DMS153 treated with DMSO at 0.1 percent for 48 hours (cell line): ENCODE measurements around the gene SDS.

ENCODE experiments used
- DNase-seq: peaks from one replicate; lab custom pipeline; 2025; ENCODE audit not compliant: unreplicated experiment; lab: John Stamatoyannopoulos, UW

Gene SDS

DNA sequence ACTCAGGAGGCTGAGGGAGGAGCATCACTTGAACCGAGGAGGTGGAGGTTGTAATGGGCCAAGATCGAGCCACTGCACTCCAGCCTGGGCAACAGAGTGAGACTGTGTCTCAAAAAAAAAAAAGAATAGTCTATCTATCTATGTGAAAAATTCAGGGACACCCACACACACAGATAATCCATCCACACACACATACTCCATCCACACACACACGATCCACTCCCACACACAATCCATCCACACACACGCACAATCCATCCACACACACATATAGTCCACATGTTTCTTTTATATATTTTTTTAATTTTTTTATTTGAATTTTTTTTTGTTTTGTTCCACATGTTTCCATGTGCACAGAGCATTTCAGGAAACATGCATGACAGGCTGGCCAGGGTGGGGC lies 3.3 kb downstream of the SDS start:
- DNase-seq = no peak

DNA sequence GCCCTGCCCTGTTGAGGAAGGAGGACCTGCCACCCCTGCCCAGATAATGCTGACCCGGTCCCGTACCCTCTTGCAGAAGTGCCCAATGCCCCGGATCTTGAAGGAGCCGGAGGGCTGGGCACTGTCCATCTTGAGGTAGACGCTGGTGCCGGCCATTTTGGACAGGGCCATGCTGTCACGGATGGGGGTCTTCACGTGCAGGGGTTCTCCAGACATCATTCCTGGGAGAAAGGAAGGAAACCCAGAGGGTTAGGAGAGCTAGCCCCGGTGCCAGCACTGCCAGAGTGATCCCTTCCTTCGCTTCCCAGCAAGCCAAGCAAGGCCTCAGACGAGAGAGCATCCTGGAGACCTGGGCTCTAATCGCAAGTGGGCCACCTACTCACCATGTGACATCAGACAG lies 4.2 kb downstream of the SDS start:
- DNase-seq = no peak

DNA sequence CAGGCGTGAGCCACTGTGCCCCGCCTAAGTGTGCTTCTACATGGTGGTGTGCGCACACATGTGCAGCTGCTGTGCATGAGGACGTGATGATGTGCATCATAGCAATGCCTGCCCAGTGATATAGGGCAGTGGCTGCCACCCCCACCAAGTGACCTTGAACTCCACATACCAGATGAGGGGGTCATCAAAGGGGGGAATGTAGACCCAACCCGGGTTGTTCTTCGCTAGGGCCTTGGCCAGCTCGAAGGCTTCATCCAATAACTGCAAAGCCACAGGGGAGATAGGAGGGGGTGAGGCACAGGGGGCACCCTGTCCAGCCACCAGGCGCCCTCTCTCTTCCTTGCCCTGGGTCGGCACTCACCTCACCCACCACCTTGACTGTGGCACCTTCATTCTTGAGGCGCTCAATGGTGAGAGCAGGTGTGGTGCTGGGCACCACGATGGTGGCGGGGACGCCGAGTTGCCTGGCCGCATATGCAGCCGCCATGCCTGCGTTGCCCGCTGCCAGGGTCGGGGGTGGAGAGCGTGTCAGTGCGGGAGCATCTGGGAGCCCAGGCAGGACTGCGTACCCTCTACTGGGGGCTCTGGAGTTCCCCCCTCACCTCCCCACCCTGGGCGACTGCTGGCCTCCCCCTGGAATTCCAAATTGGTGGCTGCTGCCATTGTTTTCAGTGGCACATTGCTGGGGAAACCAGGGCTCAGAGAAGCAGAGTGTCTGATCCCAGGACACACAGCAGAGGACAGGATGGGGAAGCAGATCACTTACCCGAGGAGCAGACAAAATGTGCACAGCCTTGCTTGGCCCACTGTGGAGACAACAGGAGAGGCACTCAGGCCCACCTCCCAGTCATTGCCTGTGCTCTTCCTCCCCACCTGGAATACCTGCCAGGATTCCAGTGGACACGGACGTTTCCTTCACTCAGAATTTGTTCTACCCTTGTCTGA lies 5.1 kb downstream of the SDS start:
- no peak for DNase-seq

DNA sequence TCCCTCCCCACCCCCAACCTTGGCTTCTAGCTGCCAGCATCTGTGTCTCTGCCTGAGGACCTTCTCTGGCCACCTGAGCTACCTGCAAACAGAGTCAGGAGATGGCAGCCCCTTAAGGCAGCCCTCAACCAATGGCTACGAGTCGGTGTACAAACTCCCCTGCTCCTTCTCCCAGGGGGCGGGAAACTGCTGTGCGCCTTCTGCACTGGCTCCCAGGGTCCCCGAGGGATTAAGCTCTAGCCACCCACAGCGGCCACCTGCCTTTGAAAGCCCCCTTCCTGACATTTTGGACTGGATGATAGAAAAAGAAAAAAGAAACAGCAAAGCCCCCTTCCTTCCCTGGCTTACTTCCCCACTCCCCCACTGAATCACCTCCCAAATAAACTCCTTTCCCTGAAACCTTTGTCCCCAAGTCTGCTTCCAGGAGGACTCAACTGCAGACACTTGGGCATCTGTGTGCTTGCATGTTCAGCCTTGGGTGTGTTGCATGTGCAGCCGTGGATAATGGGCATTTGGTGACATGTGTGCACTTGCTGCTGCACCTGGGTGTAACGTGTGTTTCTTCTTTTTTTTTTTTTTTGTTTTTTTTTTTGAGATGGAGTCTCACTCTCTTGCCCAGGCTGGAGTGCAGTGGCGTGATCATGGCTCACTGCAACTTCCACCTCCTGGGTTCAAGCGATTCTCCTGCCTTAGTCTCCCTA lies 6.0 kb downstream of the SDS start:
- DNase-seq = no peak

DNA sequence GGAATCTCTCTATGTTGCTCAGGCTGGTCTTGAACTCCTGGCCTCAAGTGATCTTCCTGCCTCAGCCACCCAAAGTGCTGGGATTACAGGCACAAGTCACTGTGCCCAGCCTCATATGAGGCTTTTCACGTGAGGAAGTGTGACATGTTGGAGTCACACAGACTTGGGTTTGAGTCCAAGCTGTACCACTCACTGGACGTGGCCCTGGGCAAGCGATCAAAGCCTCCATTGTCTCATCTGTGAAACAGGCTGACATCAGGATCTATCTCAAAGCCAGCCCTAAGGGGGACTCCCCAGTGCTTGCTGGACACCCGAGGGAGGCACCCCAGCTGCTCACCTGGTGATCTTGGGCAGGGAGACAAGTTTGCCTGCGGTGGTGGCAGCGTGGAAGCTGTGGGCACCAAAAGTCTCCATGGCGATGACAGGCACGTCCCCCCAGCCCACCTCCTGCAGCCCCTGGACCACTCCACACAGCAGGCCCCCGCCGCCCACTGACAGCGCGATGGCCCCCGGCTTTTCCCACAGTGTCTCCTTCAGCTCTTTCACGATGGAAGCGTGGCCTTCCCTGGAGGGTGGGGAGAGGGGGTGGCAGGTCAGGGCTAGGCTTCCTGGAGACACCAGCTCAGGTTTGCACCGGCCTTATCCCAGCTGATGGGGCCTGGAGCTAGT lies 6.7 kb downstream of the SDS start:
- no peak for DNase-seq

DNA sequence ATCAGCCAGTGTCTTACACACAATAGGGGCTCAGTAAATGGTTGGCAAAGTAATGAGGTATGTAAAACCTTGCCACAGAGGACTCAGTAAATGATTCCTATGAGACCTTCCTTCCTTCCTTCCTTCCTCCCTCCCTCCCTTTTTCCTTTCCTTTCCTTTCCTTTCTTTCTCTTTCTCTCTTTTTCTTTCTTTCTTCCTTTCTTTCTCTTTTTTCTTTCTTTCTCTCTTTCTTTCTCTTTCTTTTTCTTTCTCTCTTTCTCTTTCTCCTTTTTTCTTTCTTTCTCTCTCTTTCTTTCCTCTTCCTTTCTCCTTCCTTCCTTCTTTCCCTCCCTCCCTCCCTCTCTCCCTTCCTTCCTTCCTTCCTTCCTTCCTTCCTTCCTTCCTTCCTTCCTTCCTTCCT lies 7.5 kb downstream of the SDS start:
- DNase-seq = no peak

DNA sequence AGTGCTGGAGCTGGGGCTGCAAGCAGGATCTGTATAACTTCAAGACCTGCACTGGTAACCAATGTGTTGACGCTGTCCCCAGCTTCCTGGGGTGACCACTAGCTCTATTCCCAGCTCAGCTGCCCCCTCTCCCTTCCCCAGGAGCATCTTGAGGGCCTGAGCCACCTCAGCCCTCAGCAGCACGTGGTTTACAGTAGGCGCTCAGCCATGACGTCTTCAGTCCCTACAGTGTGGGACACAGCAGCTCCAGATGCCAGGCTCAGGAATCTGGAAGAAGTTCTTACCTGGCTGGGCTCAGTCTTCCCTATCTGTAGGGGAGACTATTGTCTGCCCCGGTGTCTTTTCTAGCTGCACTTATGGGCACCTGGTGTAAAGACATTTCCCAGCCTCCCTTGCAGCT lies 8.6 kb downstream of the SDS start:
- DNase-seq = no peak

DNA sequence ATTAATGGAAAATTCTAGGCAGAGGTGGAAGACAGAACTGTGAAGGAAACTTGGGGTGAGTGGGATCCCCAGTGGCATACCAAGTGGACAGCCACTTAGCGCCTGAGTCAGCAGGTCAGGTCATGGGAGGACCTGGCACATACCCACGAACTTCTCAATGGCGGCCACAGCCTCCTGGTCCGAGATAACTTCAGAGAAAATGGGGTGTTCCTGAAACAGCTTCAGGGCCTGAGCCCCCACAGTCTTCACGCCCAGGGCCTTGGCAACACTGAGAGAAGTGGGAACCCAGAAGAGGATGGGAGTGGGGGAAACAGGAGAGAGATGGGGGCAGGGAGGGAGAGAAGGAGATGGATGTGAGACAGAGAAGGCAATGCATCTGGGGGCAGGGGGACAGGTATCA lies 9.9 kb downstream of the SDS start:
- no peak for DNase-seq

DNA sequence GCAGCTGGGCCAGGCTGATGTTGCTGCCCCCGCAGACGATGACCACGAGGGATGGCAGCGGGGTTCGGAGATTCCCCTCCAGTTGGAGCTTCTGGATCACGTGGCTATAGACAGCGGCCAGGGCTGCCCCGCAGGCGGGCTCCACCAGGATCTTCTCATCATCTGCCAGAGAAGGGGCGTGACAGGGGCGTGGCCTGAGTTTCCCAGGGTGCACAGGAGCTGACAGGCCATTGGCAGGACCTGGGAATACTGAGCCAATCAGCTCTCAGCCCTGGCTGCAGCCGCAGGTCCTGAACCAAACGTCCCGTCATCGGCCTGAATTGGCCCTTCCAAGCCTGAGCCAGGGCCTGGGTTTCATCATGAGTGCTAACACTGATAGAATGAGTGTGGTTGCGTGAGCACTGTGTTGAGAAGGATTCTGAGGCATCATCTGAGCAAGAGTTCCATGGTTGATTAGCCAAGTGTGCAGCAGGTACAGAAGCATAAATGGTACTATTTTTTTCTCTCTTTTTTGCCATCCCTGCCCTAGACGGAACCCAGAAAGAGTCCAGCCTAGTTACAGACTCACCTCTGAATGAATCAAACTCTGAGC lies 10.6 kb downstream of the SDS start:
- no peak for DNase-seq

DNA sequence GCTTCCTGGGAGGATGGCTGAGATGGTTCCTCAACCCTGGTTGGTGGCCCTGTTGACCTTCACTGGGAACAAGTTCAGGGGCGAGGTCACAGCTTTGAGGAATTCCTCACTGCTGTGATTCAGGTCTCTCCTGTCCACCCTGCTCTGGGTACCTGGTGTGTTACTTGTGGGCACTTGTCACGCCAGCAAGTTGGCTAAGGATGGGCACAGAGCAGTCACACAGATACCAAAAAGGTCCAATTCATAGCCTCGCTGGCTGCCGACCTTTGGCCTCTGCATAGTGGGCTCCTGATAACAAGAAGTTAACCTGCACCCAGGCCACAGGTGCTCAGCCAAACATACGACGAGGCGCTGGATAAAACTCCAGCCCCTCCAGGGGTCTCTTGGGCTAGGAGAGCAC lies 11.2 kb downstream of the SDS start:
- DNase-seq = no peak

DNA sequence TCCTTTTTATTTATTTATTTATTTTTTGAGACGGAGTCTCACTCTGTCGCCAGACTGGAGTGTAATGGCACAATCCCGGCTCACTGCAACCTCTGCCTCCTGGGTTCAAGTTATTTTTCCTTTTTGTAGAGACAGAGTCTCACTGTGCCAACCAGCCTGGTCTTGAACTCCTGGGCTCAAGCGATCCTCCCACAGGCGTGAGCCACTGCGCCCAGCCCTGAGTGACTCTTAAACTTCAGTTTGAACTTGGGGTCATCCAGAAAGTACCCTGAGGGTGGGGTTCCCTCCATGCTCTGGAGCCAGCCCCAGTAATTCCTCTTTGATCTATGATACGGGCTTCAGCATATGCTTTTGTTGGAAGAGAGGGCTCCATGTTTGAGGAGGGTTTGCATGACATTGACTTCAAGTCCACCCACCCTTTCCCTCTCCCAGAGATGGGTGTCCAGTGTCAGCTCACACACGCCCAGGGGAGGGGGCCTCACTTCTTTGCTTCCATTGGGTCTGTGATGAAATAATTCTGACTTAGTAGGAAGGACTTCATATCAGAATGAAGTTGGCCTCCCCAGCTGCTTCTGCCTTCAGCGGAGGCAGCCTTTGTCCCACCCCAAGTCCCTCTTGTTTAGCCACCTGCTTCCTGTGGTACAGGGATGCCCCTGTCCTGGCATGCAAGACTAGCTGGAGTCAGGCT lies 11.9 kb downstream of the SDS start:
- no peak for DNase-seq

DNA sequence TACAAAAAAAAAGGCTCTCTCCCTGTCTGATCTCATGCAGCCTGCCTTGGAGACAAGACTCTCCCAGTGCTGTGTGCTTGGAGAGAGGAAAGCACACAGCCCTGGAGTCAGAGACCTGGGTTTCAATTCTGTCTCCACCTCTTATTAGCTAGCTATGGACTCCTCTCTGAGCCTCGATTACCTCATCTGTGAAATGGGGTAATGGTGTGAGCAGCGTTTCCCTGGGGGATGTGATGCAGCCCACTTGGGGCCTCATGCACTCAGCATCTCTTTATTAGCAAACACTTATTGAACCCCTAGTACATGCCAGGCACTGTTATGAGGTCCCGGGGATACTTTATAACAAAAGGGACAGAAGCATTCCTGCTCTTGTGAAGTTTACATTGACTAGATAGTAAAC lies 12.5 kb downstream of the SDS start:
- no peak for DNase-seq

DNA sequence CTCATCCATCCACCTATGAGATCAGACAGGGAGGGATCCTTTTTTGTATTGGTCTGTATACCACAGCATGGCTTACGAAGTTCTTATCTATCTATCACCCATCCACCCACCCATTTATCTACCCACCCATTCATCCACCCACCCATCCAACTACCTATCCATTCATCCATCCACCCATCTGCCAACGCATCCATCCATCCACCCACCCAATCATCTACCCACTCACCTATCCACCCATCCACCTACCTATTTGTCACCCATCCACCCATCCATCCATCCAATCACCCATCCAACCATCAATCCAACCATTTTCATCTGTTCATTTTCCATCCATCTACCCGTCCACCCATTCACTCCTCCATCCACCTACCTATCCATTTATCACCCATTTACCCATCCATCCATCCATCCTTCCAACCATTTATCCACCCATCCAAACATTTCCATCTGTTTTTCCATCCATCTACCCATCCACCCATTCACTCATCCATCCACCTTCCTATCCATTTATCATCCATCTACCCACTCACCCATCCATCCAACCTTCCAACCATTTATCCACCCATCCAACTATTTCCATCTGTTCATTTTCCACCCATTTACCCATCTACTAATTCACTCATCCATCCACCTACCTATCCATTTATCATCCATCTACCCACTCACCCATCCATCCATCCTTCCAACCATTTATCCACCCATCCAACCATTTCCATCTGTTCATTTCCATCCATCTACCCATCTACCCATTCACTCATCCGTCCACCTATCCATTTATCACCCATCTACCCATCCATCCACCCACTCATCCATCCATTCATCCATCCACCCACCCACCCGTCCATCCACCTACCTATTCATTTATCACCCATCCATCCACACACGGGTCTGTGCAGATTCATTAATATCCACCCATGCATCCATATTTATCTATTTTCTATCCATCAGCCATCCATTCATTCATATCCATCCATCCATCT lies 13.3 kb downstream of the SDS start:
- DNase-seq = no peak

DNA sequence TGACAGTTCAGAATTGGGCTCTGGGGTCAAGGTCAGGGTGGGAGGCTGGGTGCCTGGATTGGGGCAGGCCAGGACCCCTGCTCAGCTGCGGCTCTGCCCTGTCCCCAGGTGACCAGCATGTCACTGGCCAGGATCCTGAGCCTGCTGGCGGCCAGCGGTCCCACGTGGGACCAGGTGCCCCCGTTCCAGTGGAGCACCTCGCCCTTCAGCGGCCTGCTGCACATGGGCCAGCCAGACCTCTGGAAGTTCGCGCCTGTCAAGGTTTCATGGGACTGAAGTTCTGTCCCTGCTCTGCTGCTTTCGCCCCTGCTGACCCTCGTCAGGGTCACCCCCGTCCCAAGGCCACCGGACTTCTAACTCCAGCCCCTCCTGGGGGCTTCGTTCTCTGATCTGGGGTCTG lies 15.3 kb downstream of the SDS start:
- no peak for DNase-seq

DNA sequence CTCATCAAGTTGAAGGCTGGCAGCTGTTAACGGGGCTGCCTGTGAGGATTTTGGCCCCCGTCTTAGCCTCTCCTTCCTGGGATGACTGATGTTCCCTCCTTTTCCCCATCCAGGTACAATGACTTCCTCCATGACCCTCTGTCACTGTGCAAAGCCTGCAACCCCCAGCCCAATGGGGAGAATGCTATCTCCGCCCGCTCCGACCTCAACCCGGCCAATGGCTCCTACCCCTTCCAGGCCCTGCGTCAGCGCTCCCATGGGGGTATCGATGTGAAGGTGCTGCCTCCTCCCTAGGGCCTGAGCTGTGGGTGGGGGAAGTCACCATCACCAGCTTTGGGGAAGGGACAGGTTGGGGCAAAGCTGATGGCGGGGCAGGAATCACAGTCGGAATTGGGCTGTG lies 16.1 kb downstream of the SDS start:
- no peak for DNase-seq

DNA sequence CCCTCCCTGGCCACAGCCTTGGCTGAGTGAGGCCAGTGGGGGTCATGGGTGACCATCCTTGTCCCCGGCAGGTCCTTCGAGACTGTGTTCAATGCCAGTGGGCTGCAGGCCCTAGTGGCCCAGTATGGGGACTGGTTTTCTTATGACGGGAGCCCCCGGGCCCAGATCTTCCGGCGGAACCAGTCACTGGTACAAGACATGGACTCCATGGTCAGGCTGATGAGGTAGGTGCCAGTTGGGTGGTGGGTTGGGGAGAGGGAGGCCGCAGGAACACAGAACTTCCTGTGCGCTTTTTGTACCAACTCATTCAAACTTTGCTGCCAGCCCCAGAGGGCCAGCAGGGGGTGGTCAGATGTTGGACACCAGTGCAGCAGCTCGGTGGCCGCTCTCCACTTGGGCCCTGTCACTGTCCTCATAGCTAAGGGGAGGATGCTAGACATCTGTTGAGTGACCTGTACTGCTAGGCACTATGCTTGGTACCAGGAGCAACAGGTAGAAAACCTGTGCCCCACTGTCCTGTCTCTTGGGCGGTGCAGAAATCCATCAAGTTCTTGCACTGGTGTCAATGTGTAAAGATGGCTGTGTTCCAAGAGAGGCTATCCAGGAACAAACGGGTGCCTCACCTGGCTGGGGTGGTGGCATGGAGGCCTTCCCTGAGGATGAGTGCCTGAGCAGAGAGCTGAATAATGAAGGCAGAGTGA lies 16.7 kb downstream of the SDS start:
- DNase-seq = no peak

DNA sequence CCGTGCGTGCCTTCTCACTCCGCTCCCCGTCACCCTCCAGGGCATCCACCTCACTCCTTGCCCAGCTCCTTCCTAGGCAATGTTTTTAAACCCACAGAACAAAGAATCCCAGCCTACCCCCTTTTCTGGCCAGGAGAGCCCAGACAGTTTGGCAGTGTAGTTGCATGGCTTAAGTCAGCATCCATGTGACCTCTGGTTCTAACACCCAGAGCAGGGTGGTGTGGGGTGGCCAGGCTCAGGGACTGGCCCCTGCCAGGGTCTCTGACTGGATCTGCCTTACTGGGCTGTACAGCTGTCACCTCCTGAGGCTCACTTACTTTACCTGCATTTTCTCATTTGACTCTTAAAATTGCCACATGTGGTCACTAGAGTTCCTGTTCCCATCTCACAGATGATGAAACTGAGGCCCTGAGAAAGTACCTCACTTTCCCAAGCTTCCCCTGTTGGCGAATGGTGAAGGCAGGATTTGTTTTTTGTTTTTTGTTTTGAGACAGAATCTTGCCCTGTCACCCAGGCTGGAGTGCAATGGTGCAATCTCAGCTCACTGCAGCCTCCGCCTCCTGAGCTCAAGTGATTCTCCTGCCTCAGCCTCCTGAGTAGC lies 18.3 kb downstream of the SDS start:
- DNase-seq = no peak

DNA sequence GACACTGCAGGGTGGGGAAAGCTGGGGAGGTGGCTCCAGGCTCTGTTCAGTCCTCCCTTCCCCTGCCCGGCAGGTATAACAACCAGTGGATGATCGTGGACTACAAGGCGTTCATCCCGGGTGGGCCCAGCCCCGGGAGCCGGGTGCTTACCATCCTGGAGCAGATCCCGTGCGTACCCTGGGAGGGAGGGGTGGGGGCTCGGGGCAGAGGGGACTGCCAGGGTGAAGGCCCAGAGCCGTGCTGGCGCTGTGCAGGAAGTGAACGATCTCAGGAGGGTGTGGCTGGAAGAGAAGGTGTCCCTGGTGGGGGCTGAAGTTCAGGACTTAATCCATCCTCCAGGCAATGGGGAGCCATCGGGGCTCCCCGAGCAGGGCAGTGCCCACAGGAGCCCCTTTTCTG lies 18.9 kb downstream of the SDS start:
- no peak for DNase-seq

DNA sequence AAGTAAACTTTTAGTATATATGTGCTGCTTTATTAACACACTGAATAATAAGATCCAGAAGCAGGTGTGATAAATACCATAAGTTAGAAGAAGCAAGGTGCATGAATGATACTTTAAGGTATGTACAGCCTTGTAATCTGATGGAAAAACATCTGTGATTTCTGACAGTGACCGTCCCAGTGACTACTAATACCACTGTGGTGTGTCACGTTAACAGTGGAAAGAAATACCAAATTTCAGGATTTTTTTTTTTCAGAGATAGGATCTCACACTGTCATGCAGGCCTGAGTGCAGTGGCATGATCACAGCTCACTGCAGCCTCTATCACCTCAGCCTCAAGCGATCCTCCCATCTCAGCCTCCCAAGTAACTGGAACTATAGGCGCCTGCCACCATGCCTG lies 21.5 kb downstream of the SDS start:
- no peak for DNase-seq
